Endodermal cell (in vitro differentiated cells): ENCODE measurements around the gene NUTM2D. TPM values are rescaled to one million over a fixed set of nuclear protein-coding genes. Genes with fewer than 3 reads are reported as not detected.

Source experiments
- total RNA-seq, 2 donors: library from RNA; stranded (reverse); fragmentation: NEBNext Ultra II Directional in 1 of 2; extraction: Animal tissue kit (Norgen Biotek cat#: 25700) in 1 of 2; gene quantifications; 2 replicates in 1 of 2; 3 replicates in 1 of 2; pipeline ENCODE4 v1.2.1, GENCODE V29; 2021

The NUTM2D gene
- total RNA-seq, 2 donors from 2014 or later = 3.4 TPM

Other genes with a start within 250 kb of the NUTM2D start
- 1 to 10 TPM in 1 of 2 donors, under 1 TPM in 1; 0.46 to 1.5 TPM for gene NUTM2A, start 132.3 kb upstream of the NUTM2D start, total RNA-seq
- 10 to 100 TPM; 32.4 to 40.4 TPM for gene MINPP1, start 147.1 kb downstream of the NUTM2D start, total RNA-seq